B cell (primary cell): ENCODE data around the gene ANGPTL2. TPM values are rescaled to one million over a fixed set of nuclear protein-coding genes. Genes with fewer than 3 reads are reported as not detected.

Experiments used
- ATAC-seq: fragments of 200-7000 bp; cut with Tn5 transposase; one replicate; pipeline ENCODE4 v1.10.0; 2021; ENCODE audit warnings: low read depth, mild to moderate bottlenecking, moderate number of reproducible peaks, moderate library complexity
- CTCF ChIA-PET: fragments of 350-600 bp; sonication (Branson Sonifier 250); formaldehyde crosslinking; loops from one replicate; lab custom pipeline; 2021; ENCODE audit warnings: antibody characterized with exemption, inconsistent platforms; lab: Charles Lee
- POLR2A ChIA-PET: fragments of 350-600 bp; sonication (Branson Sonifier 250); formaldehyde crosslinking; loops from one replicate; lab custom pipeline; 2021; ENCODE audit warnings: antibody characterized with exemption; lab: Charles Lee
- DNase-seq: peaks from one replicate; pipeline ENCODE4 v3.0.0; 2013
- H2AFZ ChIP-seq: 2 replicates; pipeline ENCODE4 v1.6.1; 2012; ENCODE audit warnings: mild to moderate bottlenecking, low read depth, low read length; ENCODE audit not compliant: insufficient read depth, poor library complexity, severe bottlenecking
- H3K27ac ChIP-seq, 2 donors: 1 replicate in 1 of 2; 2 replicates in 1 of 2; pipeline ENCODE4 v1.5.1; 2012 to 2013; ENCODE audit warnings: low read length in 2 of 2, mild to moderate bottlenecking in 2 of 2, moderate library complexity in 1 of 2
- H3K27me3 ChIP-seq, 4 experiments: fragments of 200-600 bp in 1 of 4; sonication (generic) in 1 of 4; replicated peaks in 1 of 4; 1 replicate in 2 of 4; 2 replicates in 2 of 4; pipeline versions ENCODE4 v1.6.1 to v1.7.0; 2013 to 2016; ENCODE audit warnings: low read length in 3 of 4, mild to moderate bottlenecking in 2 of 4, mixed read lengths in 1 of 4, moderate library complexity in 1 of 4; ENCODE audit not compliant: insufficient read depth in 4 of 4, control insufficient read depth in 3 of 4; ENCODE audit errors: control extremely low read depth in 1 of 4
- H3K36me3 ChIP-seq, 2 experiments: replicated peaks in 1 of 2; 1 replicate in 1 of 2; 2 replicates in 1 of 2; pipeline versions ENCODE4 v1.6.1 to v1.7.1; 2013; ENCODE audit warnings: low read length in 1 of 2; ENCODE audit not compliant: insufficient read depth in 2 of 2, control insufficient read depth in 1 of 2; ENCODE audit errors: control extremely low read depth in 1 of 2, extremely low read depth in 1 of 2
- H3K4me1 ChIP-seq, 2 donors: fragments of 200-600 bp in 1 of 2; sonication (generic) in 1 of 2; 1 replicate in 1 of 2; 2 replicates in 1 of 2; pipeline versions ENCODE4 v1.5.1 to v1.6.1; 2013 to 2017; ENCODE audit warnings: low read length in 2 of 2; ENCODE audit not compliant: control insufficient read depth in 2 of 2, insufficient read depth in 2 of 2
- H3K4me2 ChIP-seq: replicated peaks from 2 replicates; pipeline ENCODE3; 2012; ENCODE audit warnings: mild to moderate bottlenecking, low read depth, low read length; ENCODE audit not compliant: poor library complexity, severe bottlenecking
- H3K4me3 ChIP-seq, 5 experiments: fragments of 200-600 bp in 1 of 5; sonication (generic) in 1 of 5; 1 replicate in 3 of 5; 2 replicates in 2 of 5; pipeline versions ENCODE4 v1.5.1 to v1.7.0; 2011 to 2016; ENCODE audit warnings: low read length in 4 of 5, mild to moderate bottlenecking in 4 of 5, low read depth in 2 of 5, control low read depth in 1 of 5, moderate library complexity in 1 of 5; ENCODE audit not compliant: insufficient read depth in 1 of 5; ENCODE audit errors: control extremely low read depth in 1 of 5, extremely low read depth in 1 of 5
- H3K79me2 ChIP-seq: fragments of 200-600 bp; sonication (generic); one replicate; pipeline ENCODE4 v1.6.0; 2016; ENCODE audit warnings: low read length; ENCODE audit not compliant: control insufficient read depth, insufficient read depth
- H3K9ac ChIP-seq: fragments of 200-600 bp; sonication (generic); 2 replicates; pipeline ENCODE4 v1.6.1; 2017; ENCODE audit warnings: mild to moderate bottlenecking, low read length, moderate library complexity
- H3K9me3 ChIP-seq, 3 donors: one replicate each; pipeline versions ENCODE4 v1.6.1 to v1.7.1; 2013; ENCODE audit warnings: low read length in 2 of 3; ENCODE audit not compliant: control insufficient read depth in 2 of 3, insufficient read depth in 1 of 3; ENCODE audit errors: control extremely low read depth in 1 of 3
- H4K20me1 ChIP-seq: 2 replicates; pipeline ENCODE4 v1.6.0; 2012; ENCODE audit warnings: mild to moderate bottlenecking, low read length; ENCODE audit not compliant: insufficient read depth, control insufficient read depth, poor library complexity, severe bottlenecking
- H3K27ac Mint-ChIP-seq: one replicate; pipeline ENCODE4 v1.8.0; 2021; ENCODE audit warnings: mixed read lengths
- H3K27me3 Mint-ChIP-seq: one replicate; pipeline ENCODE4 v1.8.0; 2021; ENCODE audit warnings: mixed read lengths
- H3K4me1 Mint-ChIP-seq: one replicate; pipeline ENCODE4 v1.8.0; 2021; ENCODE audit warnings: mixed read lengths
- H3K4me3 Mint-ChIP-seq: one replicate; pipeline ENCODE4 v1.8.0; 2021; ENCODE audit warnings: mixed read lengths
- H3K9me3 Mint-ChIP-seq: one replicate; pipeline ENCODE4 v1.8.0; 2022; ENCODE audit warnings: mixed read lengths; ENCODE audit not compliant: insufficient read depth
- EZH2 ChIP-seq: IDR thresholded peaks from 2 replicates; pipeline ENCODE4 v1.6.1; 2012; ENCODE audit warnings: borderline replicate concordance, low read depth, mild to moderate bottlenecking, moderate library complexity, low read length; ENCODE audit not compliant: insufficient read depth, poor library complexity, severe bottlenecking
- whole genome bisulfite sequencing: methylation state at CpG from one replicate; pipeline ENCODE4 v1.1.5; 2013; ENCODE audit warnings: missing lambda C conversion rate; ENCODE audit not compliant: insufficient coverage; 5-methylcytosine and 5-hydroxymethylcytosine counted together
- intact Hi-C: fragments of 100-400 bp; cut with micrococcal nuclease; formaldehyde crosslinking; loops from one replicate; pipeline ENCODE4 v1.10.0; 2022
- polyA plus RNA-seq: library from polyadenylated mRNA; depleted of rRNA; stranded (reverse); fragments of >200 nt; gene quantifications from 2 replicates; pipeline ENCODE4 v1.2.3, GENCODE V29; 2012
- total RNA-seq, 2 donors: library from RNA; stranded (reverse); fragments of 120-200 nt in 1 of 2; gene quantifications; 1 replicate in 1 of 2; 2 replicates in 1 of 2; pipeline versions ENCODE4 v1.2.3 to v1.2.4, GENCODE V29; 2013 to 2022
- TF ChIP-seq, protein P1 (sequence below): fragments of 200-600 bp; IDR thresholded peaks from one replicate; pipeline ENCODE4 v1.8.0; 2022; ENCODE audit warnings: antibody characterized with exemption, mild to moderate bottlenecking

Gene ANGPTL2
- total and polyA plus RNA-seq, 2 donors (not counting 1 experiment from before 2014, with no cell fraction given) = not detected

DNA sequence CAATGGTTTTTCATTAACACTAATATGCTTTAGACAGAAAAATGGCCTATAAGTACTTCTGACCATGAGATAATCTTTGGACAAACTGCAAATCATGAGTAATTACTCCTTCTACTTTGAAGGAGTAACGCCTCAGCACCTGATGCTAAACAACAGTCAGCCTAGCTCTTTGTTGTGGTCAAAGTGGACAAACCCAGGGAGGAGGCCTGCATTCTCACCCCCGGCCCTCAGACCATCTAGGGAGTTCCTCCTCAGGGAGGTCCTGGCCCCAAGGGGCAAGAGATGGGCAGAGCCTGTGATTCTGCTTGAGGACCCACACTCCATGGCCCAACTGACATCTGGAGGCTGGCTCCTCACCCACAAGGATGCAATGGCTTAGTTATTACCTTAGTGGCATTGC, 48.2 kb upstream of the ANGPTL2 start:
- intact Hi-C loops = no loop called here
- 40% methylated on average over 2 of the region's 2 CpGs for WGBS
- no peak overlapping the region for H3K4me2 ChIP-seq
- TF ChIP-seq, protein P1, sequence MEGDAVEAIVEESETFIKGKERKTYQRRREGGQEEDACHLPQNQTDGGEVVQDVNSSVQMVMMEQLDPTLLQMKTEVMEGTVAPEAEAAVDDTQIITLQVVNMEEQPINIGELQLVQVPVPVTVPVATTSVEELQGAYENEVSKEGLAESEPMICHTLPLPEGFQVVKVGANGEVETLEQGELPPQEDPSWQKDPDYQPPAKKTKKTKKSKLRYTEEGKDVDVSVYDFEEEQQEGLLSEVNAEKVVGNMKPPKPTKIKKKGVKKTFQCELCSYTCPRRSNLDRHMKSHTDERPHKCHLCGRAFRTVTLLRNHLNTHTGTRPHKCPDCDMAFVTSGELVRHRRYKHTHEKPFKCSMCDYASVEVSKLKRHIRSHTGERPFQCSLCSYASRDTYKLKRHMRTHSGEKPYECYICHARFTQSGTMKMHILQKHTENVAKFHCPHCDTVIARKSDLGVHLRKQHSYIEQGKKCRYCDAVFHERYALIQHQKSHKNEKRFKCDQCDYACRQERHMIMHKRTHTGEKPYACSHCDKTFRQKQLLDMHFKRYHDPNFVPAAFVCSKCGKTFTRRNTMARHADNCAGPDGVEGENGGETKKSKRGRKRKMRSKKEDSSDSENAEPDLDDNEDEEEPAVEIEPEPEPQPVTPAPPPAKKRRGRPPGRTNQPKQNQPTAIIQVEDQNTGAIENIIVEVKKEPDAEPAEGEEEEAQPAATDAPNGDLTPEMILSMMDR = no peak
- no peak for TF ChIP-seq EZH2
- DNase-seq (no peak), ATAC-seq (no peak)
- H3K9me3 ChIP-seq = peaks cover 0 to 11% (median 3%) of the 10 kb centered on the region in 3 donors
- Mint-ChIP-seq H3K4me3 (no peak overlapping the region), H3K9me3 (no peaks in the 10 kb centered on the region), H3K27ac (no peak overlapping the region), H3K4me1 (peaks cover 28% of the 10 kb centered on the region), H3K27me3 (no peaks in the 10 kb centered on the region)
- H3K36me3 ChIP-seq = peaks cover 0 to 10% of the 10 kb centered on the region in 2 experiments
- no peak overlapping the region for H3K27ac ChIP-seq
- POLR2A ChIA-PET = no interaction called here
- no peaks in the 10 kb centered on the region for H3K27me3 ChIP-seq
- no peak overlapping the region for H2AFZ ChIP-seq
- CTCF ChIA-PET = interaction anchor here (1.3 kb wide), 1 partner anchor 16 kb away, joined by 3 read pairs; no protein-coding TSS in a partner anchor
- peaks cover 24 to 26% of the 10 kb centered on the region in 2 donors for H3K4me1 ChIP-seq
- H3K9ac ChIP-seq = no peak overlapping the region
- H3K4me3 ChIP-seq = no peak overlapping the region
- H3K79me2 ChIP-seq = no peaks in the 10 kb centered on the region
- H4K20me1 ChIP-seq = no peaks in the 10 kb centered on the region

DNA sequence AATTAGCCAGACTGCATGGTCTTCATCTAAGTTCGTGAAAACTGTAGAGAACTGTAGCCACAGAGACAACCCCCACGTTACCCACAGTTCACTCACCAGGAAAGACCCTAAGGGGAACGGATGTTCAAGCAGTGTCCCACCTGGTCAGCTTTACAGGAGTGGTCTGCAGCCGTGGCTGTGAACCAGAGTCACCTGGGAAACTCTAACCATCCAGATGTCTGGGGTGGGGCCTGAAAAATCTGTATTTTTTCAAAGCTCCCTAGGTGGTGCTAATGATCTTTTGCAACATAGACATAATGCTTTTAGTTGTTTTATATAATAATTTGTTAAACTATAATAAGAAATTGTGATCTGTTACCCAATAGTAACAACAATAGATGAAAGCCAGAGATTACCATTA, 47.7 kb upstream of the ANGPTL2 start:
- ATAC-seq = no peak
- TF ChIP-seq, protein P1 = no peak
- TF ChIP-seq EZH2 = no peak
- peaks cover 24 to 26% of the 10 kb centered on the region in 2 donors for H3K4me1 ChIP-seq
- no peak for DNase-seq
- H3K4me2 ChIP-seq = no peak overlapping the region
- intact Hi-C loops = no loop called here
- H3K4me1 Mint-ChIP-seq = peaks cover 31% of the 10 kb centered on the region
- peaks cover 0 to 8% of the 10 kb centered on the region in 2 experiments for H3K36me3 ChIP-seq
- H4K20me1 ChIP-seq = no peaks in the 10 kb centered on the region
- no peaks in the 10 kb centered on the region for H3K27me3 ChIP-seq
- CTCF ChIA-PET = interaction anchor here (1.2 to 1.3 kb wide), 2 partner anchors 15 to 230 kb away, joined by 3 to 4 read pairs; no protein-coding TSS in a partner anchor
- no peak overlapping the region for H3K27ac Mint-ChIP-seq
- no peaks in the 10 kb centered on the region for H3K27me3 Mint-ChIP-seq
- H3K79me2 ChIP-seq = no peaks in the 10 kb centered on the region
- WGBS = no CpG with 5 or more reads among the region's 4 CpGs
- H3K27ac ChIP-seq = no peak overlapping the region
- POLR2A ChIA-PET = no interaction called here
- H3K9me3 Mint-ChIP-seq = no peaks in the 10 kb centered on the region
- H2AFZ ChIP-seq = no peak overlapping the region
- H3K9me3 ChIP-seq = peaks cover 0 to 11% (median 3%) of the 10 kb centered on the region in 3 donors
- no peak overlapping the region for H3K9ac ChIP-seq
- H3K4me3 ChIP-seq = no peak overlapping the region
- no peak overlapping the region for H3K4me3 Mint-ChIP-seq
